Right ventricle myocardium superior (tissue), 1 donor: ENCODE measurements around the gene SH3TC2. TPM values are rescaled to one million over a fixed set of nuclear protein-coding genes. Genes with fewer than 3 reads are reported as not detected.

Experiments used
- ATAC-seq: fragments of 200-7000 bp; cut with Tn5 transposase; one replicate; pipeline ENCODE4 v1.9.1; 2020; ENCODE audit warnings: mild to moderate bottlenecking; ENCODE audit not compliant: poor library complexity
- DNase-seq: peaks from one replicate; pipeline ENCODE4 v3.0.0-alpha.2; 2020
- intact Hi-C: fragments of 100-400 bp; cut with DNase I; formaldehyde crosslinking; loops from one replicate; pipeline ENCODE4 v1.11.2; 2022
- total RNA-seq: library from RNA; stranded (reverse); fragmentation: NEBNext Ultra II Directional; extraction: Animal tissue kit (Norgen Biotek cat#: 25700); gene quantifications from one replicate; pipeline ENCODE4 v1.2.1, GENCODE V29; 2021
- donor health status: DM: no; HTN: yes; CAD: no; lungs with severe emphysema.

The SH3TC2 gene
- total RNA-seq, 1 donor from 2014 or later, result 16.7 TPM

DNA sequence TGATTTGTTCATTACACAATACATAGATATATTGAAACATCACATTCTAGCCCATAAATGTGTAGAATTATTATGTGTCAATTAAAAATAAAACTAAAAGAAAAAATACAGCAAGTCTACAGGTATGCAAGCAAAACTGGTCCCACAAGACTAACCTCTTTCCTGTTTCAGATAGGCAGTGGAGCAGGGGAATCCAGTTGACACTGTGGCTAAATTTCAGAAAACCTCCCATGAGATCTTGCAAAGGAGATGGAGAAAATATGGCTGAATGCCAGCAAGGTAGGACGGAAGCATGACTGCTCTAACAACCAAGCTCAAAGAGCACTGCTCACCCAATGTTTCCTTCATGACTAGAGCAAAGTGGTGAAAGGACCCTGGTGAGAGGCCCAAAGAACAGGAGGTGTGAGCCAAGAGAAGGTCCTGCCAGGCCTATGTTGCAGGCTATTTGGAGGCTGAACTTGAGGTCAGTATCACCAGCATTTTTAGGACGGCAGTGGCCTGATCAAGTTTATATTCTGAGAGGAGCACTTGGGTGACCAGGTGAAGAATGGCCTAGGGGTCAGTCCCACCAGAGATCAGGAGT is 1.1 kb upstream of the SH3TC2 start:
- DNase-seq (no peak), ATAC-seq (peak; percentile 73)
- intact Hi-C loops, result no loop called here

DNA sequence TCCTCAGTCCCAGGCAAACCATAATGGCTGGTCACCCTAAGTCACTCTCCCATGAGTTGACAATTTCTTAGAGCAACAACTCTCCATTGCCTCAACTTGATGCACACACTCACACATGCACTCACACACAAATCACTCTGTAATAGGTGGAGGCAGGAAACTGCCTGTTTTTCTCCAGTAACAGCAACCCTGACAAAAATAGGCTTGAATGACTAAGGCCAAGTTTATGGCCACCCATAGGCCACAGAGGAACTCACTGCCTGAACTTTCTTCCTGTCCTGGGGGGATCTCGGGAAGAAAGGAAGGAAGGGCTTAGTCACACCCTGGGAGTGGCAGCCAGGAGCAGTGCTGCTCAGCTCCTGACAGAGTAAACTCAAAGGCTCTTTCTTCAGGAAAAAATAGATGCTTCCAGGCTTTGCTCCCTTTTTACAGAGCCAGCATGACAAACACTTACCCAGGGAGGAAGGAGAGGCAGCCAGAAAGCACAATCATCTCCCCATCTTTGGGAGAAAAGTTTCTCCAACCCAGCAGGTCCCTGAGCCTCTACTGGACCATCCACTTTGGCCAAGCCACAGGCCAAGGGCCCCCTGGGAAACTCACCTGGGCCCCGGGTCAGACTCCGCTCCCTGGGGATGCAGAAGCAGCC is 368 bp downstream of the SH3TC2 start:
- ATAC-seq (peak; percentile 29), DNase-seq (peak; percentile 49)
- intact Hi-C loops, result no loop called here

GRCh38 chr5:149061341-149061740 is 1.5 kb downstream of the SH3TC2 start:
- intact Hi-C loops, result no loop called here
- DNase-seq (no peak), ATAC-seq (no peak)

DNA sequence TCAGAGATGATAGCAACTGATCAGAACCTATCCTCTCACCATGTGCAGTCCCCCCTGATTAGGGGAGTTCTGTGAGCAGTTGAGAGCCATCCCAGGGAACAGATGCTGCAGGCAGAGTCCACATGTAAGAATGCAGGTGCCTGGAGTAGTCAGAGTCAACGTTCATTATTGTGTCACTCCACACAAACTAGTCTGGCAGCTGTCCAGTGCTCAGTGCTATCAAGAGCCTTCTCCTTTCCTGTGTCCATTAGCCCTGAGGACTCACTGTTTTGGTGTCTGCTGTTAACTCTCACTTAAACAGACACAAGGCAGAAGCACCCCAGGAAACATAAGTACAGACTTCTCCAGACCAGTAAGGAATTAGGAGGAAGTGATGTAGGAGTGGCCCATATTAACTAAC is 2.5 kb downstream of the SH3TC2 start:
- ATAC-seq, result peak; percentile 57

GRCh38 chr5:149056616-149057165 is 6.2 kb downstream of the SH3TC2 start:
- intact Hi-C loops, result no loop called here
- no peak for ATAC-seq
- DNase-seq, result no peak

More for the DNA sequence above, 2.5 kb downstream of the SH3TC2 start:
- intact Hi-C loops, result no loop called here
- peak; percentile 65 for DNase-seq

DNA sequence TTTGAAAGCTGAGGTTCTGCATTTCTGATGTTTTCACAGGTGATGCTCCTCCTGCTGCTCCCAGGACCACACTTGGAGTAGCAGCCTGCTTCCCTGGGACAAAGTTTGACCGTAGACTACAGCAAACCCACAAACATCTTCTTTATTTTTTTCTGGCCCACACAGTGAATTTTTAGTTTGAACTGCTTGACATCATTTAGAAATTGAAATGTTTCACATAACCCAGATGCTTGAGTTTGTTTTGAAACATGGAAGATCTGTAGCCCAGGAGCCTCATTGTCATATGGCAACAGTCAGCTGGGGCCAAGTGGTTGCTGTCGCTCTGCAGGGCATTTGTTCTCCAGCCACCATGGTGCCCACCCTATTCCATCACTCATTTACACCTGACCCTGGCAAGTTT is 8.4 kb downstream of the SH3TC2 start:
- no peak for ATAC-seq
- DNase-seq, result no peak
- intact Hi-C loops, result no loop called here

GRCh38 chr5:149053072-149053695 is 9.7 kb downstream of the SH3TC2 start:
- ATAC-seq (peak; percentile 66), DNase-seq (no peak)
- intact Hi-C loops, result no loop called here

- DNase-seq (no peak), ATAC-seq (no peak)
- intact Hi-C loops, result no loop called here
Measured at GRCh38 chr5:149049371-149049781, 13.5 kb downstream of the SH3TC2 start.

GRCh38 chr5:149048811-149049210 is 14.1 kb downstream of the SH3TC2 start:
- intact Hi-C loops, result no loop called here
- ATAC-seq, result no peak
- DNase-seq, result no peak

- no peak for ATAC-seq
- intact Hi-C loops, result no loop called here
- no peak for DNase-seq
Measured at GRCh38 chr5:149047462-149047861, 15.4 kb downstream of the SH3TC2 start.

DNA sequence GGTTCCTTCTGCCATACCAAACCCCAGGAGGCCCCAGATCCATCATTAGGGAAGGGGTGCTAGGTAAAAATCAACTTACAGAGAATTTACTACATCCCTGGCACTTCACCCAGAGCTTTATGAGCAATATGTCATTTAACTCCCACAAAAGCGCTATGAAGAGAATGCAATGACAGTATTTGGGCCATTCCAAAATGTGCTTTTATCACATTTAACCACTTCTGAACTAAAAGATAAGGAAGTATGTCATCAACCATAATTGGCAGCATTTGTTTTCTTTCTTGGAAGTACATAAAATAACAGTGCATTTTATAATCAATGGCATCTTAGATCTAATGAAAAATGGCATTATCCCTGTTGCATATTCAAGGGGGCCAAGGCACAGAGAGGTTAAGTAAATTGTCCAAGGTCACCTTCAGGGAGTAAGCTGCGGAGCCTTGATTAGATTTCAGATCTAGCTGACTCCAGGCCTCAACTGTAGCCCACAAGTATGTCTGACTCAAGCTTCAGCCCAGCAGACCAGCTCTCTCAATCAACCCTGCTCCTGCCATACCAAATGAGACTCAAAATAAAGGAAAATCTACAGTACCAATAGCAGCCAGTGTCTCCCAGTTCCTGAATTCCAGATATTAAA is 16.5 kb downstream of the SH3TC2 start:
- intact Hi-C loops, result no loop called here
- DNase-seq (no peak), ATAC-seq (no peak)

- intact Hi-C loops, result no loop called here
- ATAC-seq (no peak), DNase-seq (no peak)
Measured at GRCh38 chr5:149045089-149045460, 17.8 kb downstream of the SH3TC2 start.

- intact Hi-C loops, result no loop called here
- no peak for DNase-seq
- ATAC-seq, result no peak
Measured at GRCh38 chr5:149044453-149045088, 18.3 kb downstream of the SH3TC2 start.

DNA sequence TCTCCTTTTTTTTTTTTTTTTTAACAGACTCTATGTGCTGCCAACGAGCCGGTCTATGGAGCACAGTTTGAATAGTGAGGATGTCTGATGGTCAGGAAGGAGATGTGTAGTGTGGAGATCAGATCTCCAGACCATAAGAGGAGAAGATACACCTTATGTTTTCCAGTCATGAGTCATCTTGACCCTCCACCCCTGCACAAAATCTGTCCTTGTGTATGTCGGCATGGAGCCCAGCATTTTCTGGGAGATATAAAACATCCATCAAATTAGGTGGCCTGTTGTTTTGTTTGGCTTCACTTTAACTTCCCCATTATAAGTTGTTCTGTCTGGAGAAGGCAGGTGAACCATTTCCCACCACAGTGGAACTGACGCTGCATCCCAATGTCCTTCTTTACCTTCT is 19.2 kb downstream of the SH3TC2 start:
- intact Hi-C loops, result no loop called here
- no peak for ATAC-seq

DNA sequence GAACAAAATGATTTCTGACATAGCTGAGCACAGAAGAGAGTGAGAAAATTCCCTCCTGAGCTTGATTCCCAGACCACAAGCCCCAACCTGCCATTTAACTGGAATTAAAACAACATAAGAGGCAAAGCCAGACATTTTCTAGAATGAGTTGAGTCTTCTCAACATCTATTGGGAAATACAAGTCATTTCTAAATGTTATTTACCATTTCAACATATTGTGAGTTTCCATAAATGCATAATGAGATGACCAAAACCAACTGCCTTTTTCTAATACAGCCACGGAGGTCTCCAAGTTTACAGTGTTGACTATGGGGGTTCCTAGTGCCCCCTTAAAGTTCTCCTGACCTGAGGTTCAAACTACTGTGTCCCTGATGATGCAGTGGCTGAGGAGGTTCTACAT is 20.0 kb downstream of the SH3TC2 start:
- intact Hi-C loops, result no loop called here
- no peak for ATAC-seq

More for the DNA sequence above, 19.2 kb downstream of the SH3TC2 start:
- no peak for DNase-seq

GRCh38 chr5:149041242-149041641 is 21.6 kb downstream of the SH3TC2 start:
- DNase-seq, result no peak
- ATAC-seq, result no peak
- intact Hi-C loops, result no loop called here

More for the DNA sequence above, 20.0 kb downstream of the SH3TC2 start:
- no peak for DNase-seq

GRCh38 chr5:149040421-149040820 is 22.4 kb downstream of the SH3TC2 start:
- intact Hi-C loops, result no loop called here
- no peak for ATAC-seq
- no peak for DNase-seq

DNA sequence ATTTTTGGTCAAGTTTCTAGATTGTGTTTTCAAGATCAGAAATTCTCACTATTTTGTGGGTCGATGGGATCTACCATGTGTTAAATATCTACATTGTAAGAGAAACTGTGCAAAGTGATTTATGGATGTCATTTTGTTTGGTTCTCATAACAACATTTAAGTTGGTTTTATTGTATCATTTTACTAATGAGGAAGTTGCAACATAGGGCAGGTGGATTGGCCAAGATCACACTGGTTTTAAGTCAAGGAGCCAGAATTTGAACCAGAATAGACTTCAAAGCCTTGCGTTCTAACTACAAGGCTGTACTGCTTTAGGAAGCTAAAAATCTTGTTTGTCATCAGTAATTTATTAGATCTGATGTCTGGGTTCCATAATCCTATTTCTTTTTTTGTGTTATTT is 23.4 kb downstream of the SH3TC2 start:
- DNase-seq, result no peak
- intact Hi-C loops, result no loop called here
- no peak for ATAC-seq
